22Rv1 (cell line): ENCODE measurements around the gene GSTT2.

Experiments used
- CTCF ChIP-seq: fragments of 450-650 bp; IDR thresholded peaks from 2 replicates; pipeline ENCODE4 v1.5.1; 2017; ENCODE audit warnings: mild to moderate bottlenecking
- ZFX ChIP-seq: fragments of 450-650 bp; IDR thresholded peaks from 2 replicates; pipeline ENCODE4 v1.6.1; 2017; ENCODE audit warnings: antibody characterized with exemption, borderline replicate concordance

- no peak for TF ChIP-seq CTCF
- TF ChIP-seq ZFX = no peak
Measured at GRCh38 chr22:23938328-23939016, 41.5 kb upstream of the GSTT2 start.
